Keratinocyte (primary cell): Measurements from ENCODE around the gene CAP1. TPM values are rescaled to one million over a fixed set of nuclear protein-coding genes. Genes with fewer than 3 reads are reported as not detected.

Experiments
- DNase-seq: peaks from one replicate; pipeline ENCODE4 v3.0.0-alpha.2; 2011; ENCODE audit warnings: low read depth, missing footprints, low spot score
- FAIRE-seq: peaks from 2 replicates; lab custom pipeline; 2011; peaks lifted over from hg19 to GRCh38; lab: Jason Lieb, UNC
- H2AFZ ChIP-seq: 2 replicates; pipeline ENCODE4 v1.6.0; 2012; ENCODE audit warnings: low read length, control low read depth, inconsistent platforms; ENCODE audit not compliant: control insufficient read depth
- H3K27ac ChIP-seq: 2 replicates; pipeline ENCODE4 v1.5.1; 2011; ENCODE audit warnings: low read length; ENCODE audit not compliant: control insufficient read depth, insufficient read depth
- H3K27me3 ChIP-seq: 3 replicates; pipeline ENCODE4 v1.6.0; 2011; ENCODE audit warnings: low read length; ENCODE audit not compliant: control insufficient read depth, insufficient read depth; ENCODE audit errors: extremely low read depth
- H3K36me3 ChIP-seq, 2 experiments: 2 replicates in 1 of 2; 3 replicates in 1 of 2; pipeline ENCODE4 v1.5.1; 2011; ENCODE audit warnings: low read length in 2 of 2, mild to moderate bottlenecking in 1 of 2; ENCODE audit not compliant: control insufficient read depth in 2 of 2, insufficient read depth in 2 of 2; ENCODE audit errors: extremely low read depth in 1 of 2
- H3K4me1 ChIP-seq: 3 replicates; pipeline ENCODE4 v1.5.1; 2011; ENCODE audit warnings: low read length; ENCODE audit not compliant: control insufficient read depth, insufficient read depth; ENCODE audit errors: extremely low read depth
- H3K4me2 ChIP-seq: 3 replicates; pipeline ENCODE4 v1.6.0; 2011; ENCODE audit warnings: low read depth, low read length; ENCODE audit not compliant: control insufficient read depth, insufficient read depth; ENCODE audit errors: extremely low read depth
- H3K4me3 ChIP-seq, 3 experiments: fragments of 200-600 bp in 1 of 3; sonication (generic) in 1 of 3; 2 replicates in 2 of 3; 3 replicates in 1 of 3; pipeline ENCODE4 v1.5.1; 2011 to 2016; ENCODE audit warnings: low read length in 3 of 3, mild to moderate bottlenecking in 3 of 3, control low read depth in 2 of 3, inconsistent platforms in 1 of 3, low read depth in 1 of 3, mixed read lengths in 1 of 3, mixed run types in 1 of 3, moderate library complexity in 1 of 3; ENCODE audit not compliant: control insufficient read depth in 2 of 3, insufficient read depth in 2 of 3; ENCODE audit errors: extremely low read depth in 1 of 3
- H3K79me2 ChIP-seq: 2 replicates; pipeline ENCODE4 v1.6.0; 2012; ENCODE audit warnings: low read length; ENCODE audit not compliant: control insufficient read depth, insufficient read depth
- H3K9ac ChIP-seq: 3 replicates; pipeline ENCODE4 v1.6.0; 2011; ENCODE audit warnings: low read length; ENCODE audit not compliant: control insufficient read depth, insufficient read depth; ENCODE audit errors: extremely low read depth
- H3K9me1 ChIP-seq: 3 replicates; pipeline ENCODE4 v1.6.0; 2011; ENCODE audit warnings: low read length; ENCODE audit not compliant: control insufficient read depth, insufficient read depth; ENCODE audit errors: extremely low read depth
- H3K9me3 ChIP-seq: 2 replicates; pipeline ENCODE4 v1.5.1; 2012; ENCODE audit warnings: low read depth, low read length; ENCODE audit not compliant: control insufficient read depth
- H4K20me1 ChIP-seq: 3 replicates; pipeline ENCODE4 v1.6.0; 2011; ENCODE audit warnings: low read length; ENCODE audit not compliant: control insufficient read depth, insufficient read depth; ENCODE audit errors: extremely low read depth
- CTCF ChIP-seq, 3 experiments: IDR thresholded peaks in 1 of 3; conservative IDR thresholded peaks in 1 of 3; optimal IDR thresholded peaks in 1 of 3; 2 replicates in 2 of 3; 3 replicates in 1 of 3; pipeline versions ENCODE3 to v1.5.1; 2011; ENCODE audit warnings: low read length in 3 of 3, mild to moderate bottlenecking in 3 of 3, moderate library complexity in 2 of 3, control low read depth in 1 of 3, inconsistent platforms in 1 of 3; ENCODE audit not compliant: insufficient read depth in 2 of 3; ENCODE audit errors: extremely low read depth in 1 of 3
- EZH2 ChIP-seq: IDR thresholded peaks from one replicate; pipeline ENCODE4 v1.6.1; 2012; ENCODE audit warnings: inconsistent platforms, mild to moderate bottlenecking, low read length, moderate library complexity
- dilution Hi-C: fragments of 300-500 bp; cut with MboI; formaldehyde crosslinking; loops from one replicate; pipeline ENCODE4 v1.7.0; 2020; ENCODE audit warnings: low sequenced_read_pairs; ENCODE audit not compliant: extremely low pct_ligation_motif_present
- polyA plus RNA-seq, 5 experiments: library from polyadenylated mRNA; depleted of rRNA in 3 of 5; stranded (reverse) in 3 of 5; stranded (forward) in 1 of 5; unstranded in 1 of 5; fragments of >200 nt; gene quantifications; 1 replicate in 1 of 5; 2 replicates in 3 of 5; 3 replicates in 1 of 5; pipeline versions ENCODE4 v1.2.1 to v1.2.3, GENCODE V29; 2011 to 2012; ENCODE audit warnings: missing spikeins in 2 of 5, low read depth in 1 of 5, low replicate concordance in 1 of 5

The CAP1 gene
- polyA plus RNA-seq, 1 donor (not counting 4 experiments of a cell fraction or from before 2014, with no cell fraction given) = 959 TPM

GRCh38 chr1:40059960-40060750, 19.6 kb downstream of the CAP1 start:
- H4K20me1 ChIP-seq = peaks cover 14% of the 10 kb centered on the region
- no peak for TF ChIP-seq EZH2
- no peak for TF ChIP-seq CTCF (optimal IDR thresholded peaks at IDR 0.05 in 1 of 3, IDR thresholded peaks at IDR 0.05 in 1 of 3, conservative IDR thresholded peaks at IDR 0.05 in 1 of 3; ENCODE audit: extremely low read depth in 1 of 3, insufficient read depth in 2 of 3, low read length in 3 of 3)
- H3K79me2 ChIP-seq = peaks cover 74% of the 10 kb centered on the region
- peak; percentile 84 for FAIRE-seq
- DNase-seq = no peak
- peaks cover 31% of the 10 kb centered on the region for H3K4me1 ChIP-seq
- H3K9ac ChIP-seq = no peak overlapping the region
- peak overlapping the region; percentile 53 for H3K4me2 ChIP-seq
- H3K27ac ChIP-seq = peak overlapping the region; percentile 32
- no peak overlapping the region for H3K4me3 ChIP-seq
- H3K36me3 ChIP-seq = peaks cover 41 to 55% of the 10 kb centered on the region in 2 experiments
- dilution Hi-C loops = no loop called here
- H3K9me1 ChIP-seq = peaks cover 8% of the 10 kb centered on the region
- H3K27me3 ChIP-seq = no peaks in the 10 kb centered on the region
- H3K9me3 ChIP-seq = no peaks in the 10 kb centered on the region
- H2AFZ ChIP-seq = no peak overlapping the region

- H3K9me3 ChIP-seq = no peaks in the 10 kb centered on the region
- H3K27me3 ChIP-seq = no peaks in the 10 kb centered on the region
- no peak for TF ChIP-seq EZH2
- no peak for TF ChIP-seq CTCF (optimal IDR thresholded peaks at IDR 0.05 in 1 of 3, IDR thresholded peaks at IDR 0.05 in 1 of 3, conservative IDR thresholded peaks at IDR 0.05 in 1 of 3; ENCODE audit: extremely low read depth in 1 of 3, insufficient read depth in 2 of 3, low read length in 3 of 3)
- no peaks in the 10 kb centered on the region for H4K20me1 ChIP-seq
- peaks cover 22% of the 10 kb centered on the region for H3K4me1 ChIP-seq
- DNase-seq (no peak), FAIRE-seq (no peak)
- H3K4me3 ChIP-seq = no peak overlapping the region
- no peak overlapping the region for H3K27ac ChIP-seq
- no peak overlapping the region for H3K9ac ChIP-seq
- H3K36me3 ChIP-seq = peaks cover 53 to 68% of the 10 kb centered on the region in 2 experiments
- H3K9me1 ChIP-seq = peaks cover 2% of the 10 kb centered on the region
- dilution Hi-C loops = no loop called here
- H2AFZ ChIP-seq = no peak overlapping the region
- H3K4me2 ChIP-seq = no peak overlapping the region
- peaks cover 42% of the 10 kb centered on the region for H3K79me2 ChIP-seq
Observed at GRCh38 chr1:40064797-40065499, 24.4 kb downstream of the CAP1 start.
